OCI-LY7 (cell line): Measurements from ENCODE around the gene PPARG.

Experiments used
- EZH2phosphoT487 ChIP-seq: fragments of 200-600 bp; sonication (generic); IDR thresholded peaks from 2 replicates; pipeline ENCODE4 v1.6.1; 2018; ENCODE audit warnings: low read depth, borderline replicate concordance, mild to moderate bottlenecking, mixed run types, antibody characterized with exemption, low read length, moderate library complexity, mixed read lengths
- TF ChIP-seq, protein P1 (sequence below): fragments of 200-600 bp; sonication (generic); conservative IDR thresholded peaks from 2 replicates; pipeline ENCODE4 v1.5.1; 2014; ENCODE audit warnings: mild to moderate bottlenecking, antibody characterized with exemption, low read length, moderate library complexity, mixed read lengths

DNA sequence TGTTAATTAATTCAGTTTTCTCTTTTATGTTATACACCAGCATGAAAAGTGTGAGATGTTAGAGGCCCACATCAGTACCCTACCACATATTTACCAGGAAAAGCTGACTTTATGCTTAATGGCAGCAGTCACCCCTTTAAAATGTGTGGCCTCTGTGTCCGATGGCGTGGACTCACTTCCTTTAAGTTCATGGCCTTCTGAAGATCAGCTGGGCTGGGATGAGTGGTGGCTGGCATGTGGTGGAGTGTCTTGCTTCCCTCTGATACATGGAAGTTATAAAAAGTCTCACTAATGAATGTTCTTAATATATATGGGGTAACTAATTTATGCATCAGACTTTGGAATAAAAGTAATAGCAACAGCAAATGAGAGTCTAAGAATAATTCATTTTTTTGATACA is 32.1 kb downstream of the PPARG start:
- TF ChIP-seq, protein P1, sequence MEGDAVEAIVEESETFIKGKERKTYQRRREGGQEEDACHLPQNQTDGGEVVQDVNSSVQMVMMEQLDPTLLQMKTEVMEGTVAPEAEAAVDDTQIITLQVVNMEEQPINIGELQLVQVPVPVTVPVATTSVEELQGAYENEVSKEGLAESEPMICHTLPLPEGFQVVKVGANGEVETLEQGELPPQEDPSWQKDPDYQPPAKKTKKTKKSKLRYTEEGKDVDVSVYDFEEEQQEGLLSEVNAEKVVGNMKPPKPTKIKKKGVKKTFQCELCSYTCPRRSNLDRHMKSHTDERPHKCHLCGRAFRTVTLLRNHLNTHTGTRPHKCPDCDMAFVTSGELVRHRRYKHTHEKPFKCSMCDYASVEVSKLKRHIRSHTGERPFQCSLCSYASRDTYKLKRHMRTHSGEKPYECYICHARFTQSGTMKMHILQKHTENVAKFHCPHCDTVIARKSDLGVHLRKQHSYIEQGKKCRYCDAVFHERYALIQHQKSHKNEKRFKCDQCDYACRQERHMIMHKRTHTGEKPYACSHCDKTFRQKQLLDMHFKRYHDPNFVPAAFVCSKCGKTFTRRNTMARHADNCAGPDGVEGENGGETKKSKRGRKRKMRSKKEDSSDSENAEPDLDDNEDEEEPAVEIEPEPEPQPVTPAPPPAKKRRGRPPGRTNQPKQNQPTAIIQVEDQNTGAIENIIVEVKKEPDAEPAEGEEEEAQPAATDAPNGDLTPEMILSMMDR, result no peak
- no peak for TF ChIP-seq EZH2phosphoT487
